GM18858 (cell line): ENCODE data around the gene CRACDL.

Experiments
- ATAC-seq: cut with Tn5 transposase; IDR thresholded peaks from one replicate; pipeline ENCODE4 v1.9.1; 2021; ENCODE audit not compliant: unreplicated experiment

Gene CRACDL

GRCh38 chr2:98927027-98927426 is 9.0 kb downstream of the CRACDL start:
- ATAC-seq, result no peak

GRCh38 chr2:98926601-98927000 is 9.4 kb downstream of the CRACDL start:
- ATAC-seq, result no peak

- no peak for ATAC-seq
Observed at GRCh38 chr2:98924910-98925309, 11.1 kb downstream of the CRACDL start.

GRCh38 chr2:98924038-98924830 is 11.8 kb downstream of the CRACDL start:
- ATAC-seq, result no peak

- ATAC-seq, result no peak
Observed at GRCh38 chr2:98923244-98923940, 12.6 kb downstream of the CRACDL start.

GRCh38 chr2:98921062-98921461 is 15.0 kb downstream of the CRACDL start:
- no peak for ATAC-seq

GRCh38 chr2:98917031-98917471 is 19.0 kb downstream of the CRACDL start:
- no peak for ATAC-seq

GRCh38 chr2:98915751-98916358 is 20.2 kb downstream of the CRACDL start:
- no peak for ATAC-seq

GRCh38 chr2:98914713-98915580 is 21.1 kb downstream of the CRACDL start:
- no peak for ATAC-seq

GRCh38 chr2:98913916-98914712 is 21.9 kb downstream of the CRACDL start:
- ATAC-seq, result no peak

- ATAC-seq, result no peak
Observed at GRCh38 chr2:98912957-98913915, 22.8 kb downstream of the CRACDL start.

GRCh38 chr2:98912221-98912851 is 23.7 kb downstream of the CRACDL start:
- no peak for ATAC-seq

GRCh38 chr2:98911376-98912154 is 24.5 kb downstream of the CRACDL start:
- ATAC-seq, result no peak

GRCh38 chr2:98911126-98911375 is 25.0 kb downstream of the CRACDL start:
- ATAC-seq, result no peak

- ATAC-seq, result no peak
Observed at GRCh38 chr2:98910349-98911125, 25.5 kb downstream of the CRACDL start.

GRCh38 chr2:98909317-98910211 is 26.5 kb downstream of the CRACDL start:
- ATAC-seq, result no peak
